ENCODE results near the gene HPS4. TPM values are rescaled to one million over a fixed set of nuclear protein-coding genes. Genes with fewer than 3 reads are reported as not detected.

The HPS4 gene
- total RNA-seq, 1 experiment from 2014 or later: 48.1 TPM

DNA sequence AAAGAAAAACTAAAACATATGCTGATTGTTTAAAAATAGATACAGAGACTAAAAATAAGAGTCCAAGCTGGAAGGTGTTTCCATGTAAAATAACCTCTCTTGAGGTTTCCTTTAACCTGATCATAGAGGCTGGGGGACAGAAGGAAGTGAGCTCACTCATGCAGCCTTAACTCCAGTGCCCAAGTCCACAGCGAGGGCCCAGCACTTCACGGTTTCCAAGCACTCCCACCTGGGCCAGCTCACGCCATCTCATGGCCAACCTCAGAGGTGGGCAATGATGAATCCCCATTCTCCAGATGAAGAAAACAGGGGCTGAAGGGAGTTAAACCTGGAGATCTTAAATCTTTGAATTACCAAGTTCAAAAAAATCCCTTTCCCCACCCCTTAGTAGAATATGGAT lies 43.6 kb upstream of the HPS4 start:
- Mint-ChIP-seq H3K4me1 (no peaks in the 10 kb centered on the region), H3K9me3 (no peaks in the 10 kb centered on the region), H3K36me3 (peaks cover 64% of the 10 kb centered on the region), H3K4me3 (no peak overlapping the region), H3K27me3 (ENCODE audit: low read depth) (no peaks in the 10 kb centered on the region), H3K27ac (peak overlapping the region; percentile 66)
- TF ChIP-seq ATF3 (CRISPR knock-in tag; conservative IDR thresholded peaks at IDR 0.05): no peak
- no peak for TF ChIP-seq ZNF425 (CRISPR knock-in tag; conservative IDR thresholded peaks at IDR 0.05)
- no peak for TF ChIP-seq ZNF281 (CRISPR knock-in tag; IDR thresholded peaks at IDR 0.05)
- no peak for TF ChIP-seq CREM (CRISPR knock-in tag; IDR thresholded peaks at IDR 0.05)
- no peak for TF ChIP-seq RELA (CRISPR knock-in tag; IDR thresholded peaks at IDR 0.05; ENCODE audit: borderline replicate concordance)
- no peak for TF ChIP-seq GABPB1 (CRISPR knock-in tag; IDR thresholded peaks at IDR 0.05)
- no peak for TF ChIP-seq MYBL2 (CRISPR knock-in tag; IDR thresholded peaks at IDR 0.05)
- no peak for TF ChIP-seq SP1 (CRISPR knock-in tag; conservative IDR thresholded peaks at IDR 0.05)
- no peak for TF ChIP-seq RORB (CRISPR knock-in tag; IDR thresholded peaks at IDR 0.05)
- no peak for TF ChIP-seq ATF1 (CRISPR knock-in tag; IDR thresholded peaks at IDR 0.05)
- no peak for TF ChIP-seq ZSCAN18 (CRISPR knock-in tag; IDR thresholded peaks at IDR 0.05)
- TF ChIP-seq JUN (CRISPR knock-in tag; IDR thresholded peaks at IDR 0.05): no peak
- TF ChIP-seq JAZF1 (CRISPR knock-in tag; IDR thresholded peaks at IDR 0.05): no peak
- TF ChIP-seq ZNF396 (CRISPR knock-in tag; IDR thresholded peaks at IDR 0.05; ENCODE audit: borderline replicate concordance): no peak
- TF ChIP-seq PRRX2 (CRISPR knock-in tag; IDR thresholded peaks at IDR 0.05): no peak
- TF ChIP-seq ZNF263 (CRISPR knock-in tag; IDR thresholded peaks at IDR 0.05; ENCODE audit: low read depth): no peak
- TF ChIP-seq TCF7 (CRISPR knock-in tag; IDR thresholded peaks at IDR 0.05; ENCODE audit: low read depth): no peak
- no peak for TF ChIP-seq NR3C1 (CRISPR knock-in tag; conservative IDR thresholded peaks at IDR 0.05; ENCODE audit: low read depth)
- TF ChIP-seq ESRRA (CRISPR knock-in tag; IDR thresholded peaks at IDR 0.05; ENCODE audit: borderline replicate concordance): no peak
- DNase-seq (ENCODE audit: low spot score) (no peak), ATAC-seq (no peak)
- ChIA-PET CTCF (no interaction called here), POLR2A (no interaction called here)

- H3K36me3 Mint-ChIP-seq: peaks cover 55% of the 10 kb centered on the region
- POLR2A ChIA-PET: no interaction called here
- TF ChIP-seq ATF2 (CRISPR knock-in tag; IDR thresholded peaks at IDR 0.05; ENCODE audit: borderline replicate concordance, low read depth) (no peak), CTCF (IDR thresholded peaks at IDR 0.05) (no peak)
- CTCF ChIA-PET: no interaction called here
- no peaks in the 10 kb centered on the region for H3K4me1 Mint-ChIP-seq
- no peaks in the 10 kb centered on the region for H3K9me3 Mint-ChIP-seq
- H3K4me3 Mint-ChIP-seq: no peak overlapping the region
- no peaks in the 10 kb centered on the region for H3K27me3 Mint-ChIP-seq (ENCODE audit: low read depth)
- DNase-seq (ENCODE audit: low spot score) (no peak), ATAC-seq (no peak)
- H3K27ac Mint-ChIP-seq: no peak overlapping the region
Observed at GRCh38 chr22:26525946-26526564, 42.5 kb upstream of the HPS4 start.

Data from WTC11 (cell line).